ENCODE measurements around the gene DNAJB5. TPM values are rescaled to one million over a fixed set of nuclear protein-coding genes. Genes with fewer than 3 reads are reported as not detected.

The DNAJB5 gene
- total RNA-seq, 1 donor from 2014 or later, result 27.3 TPM

DNA sequence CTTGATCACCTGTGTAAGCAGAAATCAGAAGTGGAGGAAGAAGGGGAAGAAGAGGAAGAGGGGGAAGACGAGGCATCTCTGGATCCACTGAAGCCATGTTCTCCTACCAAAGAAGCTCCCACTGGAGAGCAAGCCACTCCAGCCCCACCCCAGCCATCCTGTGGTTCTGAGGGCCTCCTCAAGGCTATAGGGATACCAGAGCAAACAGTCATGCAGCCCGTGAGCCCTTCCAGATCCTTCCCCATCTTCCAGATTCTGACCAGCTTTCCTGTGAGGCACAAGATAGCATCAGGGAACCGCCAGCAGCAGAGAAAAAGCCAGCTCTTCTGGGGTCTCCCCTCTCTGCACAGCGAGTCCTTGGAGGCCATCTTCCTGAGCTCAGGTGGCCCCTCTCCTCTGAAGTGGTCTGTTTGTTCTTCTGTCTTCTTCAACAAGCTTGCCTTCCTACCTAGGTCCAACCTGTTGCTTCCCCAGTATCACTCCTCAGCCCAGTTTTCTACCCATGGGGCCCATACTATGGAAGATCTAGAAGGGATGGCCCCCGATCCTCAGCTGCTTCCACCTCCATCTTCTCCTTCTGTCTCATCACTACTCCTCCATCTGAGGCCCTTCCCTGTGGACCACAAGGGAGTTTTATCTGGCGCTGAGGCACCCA is 53.5 kb downstream of the DNAJB5 start:
- no peak overlapping the region for H3K4me2 ChIP-seq (ENCODE audit: low read length)
- Mint-ChIP-seq H3K27me3 (ENCODE audit: low read depth, unreplicated experiment) (no peaks in the 10 kb centered on the region), H3K4me1 (ENCODE audit: low read depth, unreplicated experiment) (peaks cover 24% of the 10 kb centered on the region), H3K9me3 (ENCODE audit: unreplicated experiment) (peaks cover 2% of the 10 kb centered on the region), H3K4me3 (ENCODE audit: unreplicated experiment) (no peak overlapping the region), H3K36me3 (ENCODE audit: low read depth, unreplicated experiment) (peaks cover 33% of the 10 kb centered on the region), H3K27ac (ENCODE audit: unreplicated experiment) (no peak overlapping the region)
- peaks cover 4% of the 10 kb centered on the region for H3K4me1 ChIP-seq (ENCODE audit: insufficient read depth, low read length)
- TF ChIP-seq, protein P1, sequence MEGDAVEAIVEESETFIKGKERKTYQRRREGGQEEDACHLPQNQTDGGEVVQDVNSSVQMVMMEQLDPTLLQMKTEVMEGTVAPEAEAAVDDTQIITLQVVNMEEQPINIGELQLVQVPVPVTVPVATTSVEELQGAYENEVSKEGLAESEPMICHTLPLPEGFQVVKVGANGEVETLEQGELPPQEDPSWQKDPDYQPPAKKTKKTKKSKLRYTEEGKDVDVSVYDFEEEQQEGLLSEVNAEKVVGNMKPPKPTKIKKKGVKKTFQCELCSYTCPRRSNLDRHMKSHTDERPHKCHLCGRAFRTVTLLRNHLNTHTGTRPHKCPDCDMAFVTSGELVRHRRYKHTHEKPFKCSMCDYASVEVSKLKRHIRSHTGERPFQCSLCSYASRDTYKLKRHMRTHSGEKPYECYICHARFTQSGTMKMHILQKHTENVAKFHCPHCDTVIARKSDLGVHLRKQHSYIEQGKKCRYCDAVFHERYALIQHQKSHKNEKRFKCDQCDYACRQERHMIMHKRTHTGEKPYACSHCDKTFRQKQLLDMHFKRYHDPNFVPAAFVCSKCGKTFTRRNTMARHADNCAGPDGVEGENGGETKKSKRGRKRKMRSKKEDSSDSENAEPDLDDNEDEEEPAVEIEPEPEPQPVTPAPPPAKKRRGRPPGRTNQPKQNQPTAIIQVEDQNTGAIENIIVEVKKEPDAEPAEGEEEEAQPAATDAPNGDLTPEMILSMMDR (IDR thresholded peaks at IDR 0.05; ENCODE audit: insufficient read depth, low read depth, low read length), result no peak
- TF ChIP-seq EZH2 (IDR thresholded peaks at IDR 0.05; ENCODE audit: insufficient read depth, low read length), result no peak
- no peaks in the 10 kb centered on the region for H3K27me3 ChIP-seq (ENCODE audit: insufficient read depth, low read length)
- H3K9me3 ChIP-seq (ENCODE audit: insufficient read depth, low read depth, low read length), result no peaks in the 10 kb centered on the region
- peaks cover 24% of the 10 kb centered on the region for H4K20me1 ChIP-seq (ENCODE audit: insufficient read depth, low read length)
- no peak for DNase-seq (ENCODE audit: low read depth)
- no peak for FAIRE-seq
- no peak overlapping the region for H3K27ac ChIP-seq (ENCODE audit: low read depth, low read length)
- no peaks in the 10 kb centered on the region for H3K79me2 ChIP-seq (ENCODE audit: insufficient read depth, low read length)
- H3K9ac ChIP-seq (ENCODE audit: low read length), result no peak overlapping the region
- no peak overlapping the region for H3K4me3 ChIP-seq (ENCODE audit: insufficient read depth, low read depth, low read length)
- no peaks in the 10 kb centered on the region for H3K36me3 ChIP-seq (ENCODE audit: insufficient read depth, low read length)
- H2AFZ ChIP-seq (ENCODE audit: low read depth, low read length), result no peak overlapping the region

DNA sequence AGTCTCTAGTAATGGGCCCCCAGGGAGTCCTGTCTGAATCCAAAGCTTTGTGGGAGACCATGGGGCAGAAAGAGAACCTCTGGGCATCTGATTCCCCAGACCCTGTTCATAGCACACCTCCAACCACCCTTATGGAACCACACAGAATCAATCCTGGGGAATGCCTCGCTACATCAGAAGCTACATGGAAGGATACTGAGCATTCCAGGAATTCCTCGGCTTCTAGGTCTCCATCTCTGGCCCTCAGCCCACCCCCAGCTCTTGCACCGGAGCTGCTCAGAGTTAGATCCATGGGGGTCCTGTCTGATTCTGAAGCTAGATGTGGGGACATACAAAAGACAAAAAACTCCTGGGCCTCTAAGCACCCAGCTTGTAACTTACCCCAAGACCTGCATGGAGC is 54.5 kb downstream of the DNAJB5 start:
- Histone ChIP-seq H3K9me3 (ENCODE audit: insufficient read depth, low read depth, low read length) (no peaks in the 10 kb centered on the region), H2AFZ (ENCODE audit: low read depth, low read length) (no peak overlapping the region), H3K4me1 (ENCODE audit: insufficient read depth, low read length) (peaks cover 4% of the 10 kb centered on the region), H3K4me2 (ENCODE audit: low read length) (no peak overlapping the region), H3K36me3 (ENCODE audit: insufficient read depth, low read length) (no peaks in the 10 kb centered on the region), H3K27me3 (ENCODE audit: insufficient read depth, low read length) (no peaks in the 10 kb centered on the region), H3K79me2 (ENCODE audit: insufficient read depth, low read length) (no peaks in the 10 kb centered on the region), H3K27ac (ENCODE audit: low read depth, low read length) (no peak overlapping the region), H4K20me1 (ENCODE audit: insufficient read depth, low read length) (peaks cover 24% of the 10 kb centered on the region), H3K4me3 (ENCODE audit: insufficient read depth, low read depth, low read length) (no peak overlapping the region), H3K9ac (ENCODE audit: low read length) (no peak overlapping the region)
- Mint-ChIP-seq H3K4me1 (ENCODE audit: low read depth, unreplicated experiment) (peaks cover 29% of the 10 kb centered on the region), H3K27me3 (ENCODE audit: low read depth, unreplicated experiment) (no peaks in the 10 kb centered on the region), H3K27ac (ENCODE audit: unreplicated experiment) (peak overlapping the region; percentile 12), H3K9me3 (ENCODE audit: unreplicated experiment) (peaks cover 2% of the 10 kb centered on the region), H3K4me3 (ENCODE audit: unreplicated experiment) (no peak overlapping the region), H3K36me3 (ENCODE audit: low read depth, unreplicated experiment) (peaks cover 33% of the 10 kb centered on the region)
- DNase-seq (ENCODE audit: low read depth) (peak; percentile 25), FAIRE-seq (no peak)
- TF ChIP-seq EZH2 (IDR thresholded peaks at IDR 0.05; ENCODE audit: insufficient read depth, low read length), result no peak
- TF ChIP-seq, protein P1 (IDR thresholded peaks at IDR 0.05; ENCODE audit: insufficient read depth, low read depth, low read length), result no peak

Other genes starting within 250 kb of the DNAJB5 start
- 0.07 and 0.16 TPM in 2 replicates for gene PHF24, start 31.5 kb upstream of the DNAJB5 start, total RNA-seq
- gene VCP, start 82.9 kb downstream of the DNAJB5 start, total RNA-seq, result 366 and 390 TPM in 2 replicates
- gene FANCG, start 90.2 kb downstream of the DNAJB5 start, total RNA-seq, result 11.0 and 14.1 TPM in 2 replicates
- gene PIGO, start 106.8 kb downstream of the DNAJB5 start, total RNA-seq, result 19.7 and 20.8 TPM in 2 replicates
- 83.1 and 85.1 TPM in 2 replicates for gene STOML2, start 113.4 kb downstream of the DNAJB5 start, total RNA-seq
- 68.9 and 76.9 TPM in 2 replicates for gene ATOSB, start 126.1 kb downstream of the DNAJB5 start, total RNA-seq
- 26.1 and 30.5 TPM in 2 replicates for gene UNC13B, start 172.3 kb downstream of the DNAJB5 start, total RNA-seq